Spleen (tissue), 7 donors: ENCODE results near the gene PERP.

Experiments
- CTCF ChIP-seq, 11 experiments: fragments of 200-600 bp in 7 of 11; fragments of 450-650 bp in 4 of 11; sonication (generic) in 4 of 11; IDR thresholded peaks in 8 of 11; conservative IDR thresholded peaks in 3 of 11; 1 replicate in 7 of 11; 2 replicates in 4 of 11; pipeline versions ENCODE4 v1.4.0 to v1.8.0; 2016 to 2021; ENCODE audit warnings: antibody characterized with exemption in 11 of 11, inconsistent platforms in 4 of 11, mild to moderate bottlenecking in 1 of 11
- POLR2A ChIP-seq, 3 donors: fragments of 450-650 bp; IDR thresholded peaks; one replicate each; pipeline ENCODE4 v1.5.1; 2017; ENCODE audit warnings: antibody characterized with exemption in 3 of 3, mild to moderate bottlenecking in 1 of 3
- POLR2AphosphoS5 ChIP-seq, 3 donors: sonication (generic); formaldehyde crosslinking; IDR thresholded peaks; one replicate each; pipeline ENCODE4 v1.5.1; 2017; ENCODE audit warnings: antibody characterized with exemption in 3 of 3
- donor health status: DM: no; HTN: no; CAD: no; lungs with moderate emphysema.
- donor health status: DM: no; HTN: no; CAD: no.
- donor health status: DM: no; HTN: no; CAD: no.

DNA sequence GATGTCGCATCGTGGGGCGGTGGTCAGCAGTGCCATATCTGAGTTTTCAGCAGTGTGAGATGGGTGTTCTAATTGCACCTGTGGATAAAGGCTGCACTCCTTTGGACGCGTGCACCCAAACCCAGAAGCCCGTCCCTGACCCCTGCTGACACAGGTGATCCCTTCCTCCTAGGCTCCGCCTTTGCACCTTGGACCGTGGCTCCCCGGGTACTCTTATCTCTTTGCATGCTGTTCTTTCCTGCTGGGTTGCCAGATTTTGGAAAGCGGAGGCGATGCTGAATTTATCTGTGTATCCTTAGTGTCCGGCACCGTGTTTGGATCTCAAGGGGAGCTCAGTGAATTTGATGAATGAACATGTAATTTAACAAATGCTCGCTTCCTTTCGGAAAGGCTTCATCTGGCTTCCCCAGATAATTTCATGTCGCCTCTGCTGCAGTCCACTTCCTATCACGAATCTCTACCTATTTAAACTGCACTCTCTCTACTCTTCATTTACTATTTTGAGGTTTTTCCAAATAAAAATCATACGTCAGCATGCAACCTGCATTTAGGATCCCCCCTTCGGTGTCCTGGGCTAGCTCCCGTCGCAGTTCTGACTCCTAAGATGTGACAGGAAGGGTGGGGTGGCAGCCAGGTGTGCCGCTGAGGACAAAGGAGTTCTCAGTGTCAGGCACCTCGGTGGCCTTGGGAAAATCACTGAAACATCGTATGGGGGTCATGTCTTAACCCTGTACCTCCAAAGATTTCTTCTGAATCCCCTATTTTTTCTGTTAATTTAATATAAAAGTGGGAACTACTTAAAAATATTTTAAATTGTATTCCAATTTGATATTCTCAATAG is 753 bp upstream of the PERP start:
- TF ChIP-seq POLR2A (IDR thresholded peaks at IDR 0.05) (no peak), CTCF (IDR thresholded peaks at IDR 0.05 in 8 of 11, conservative IDR thresholded peaks at IDR 0.05 in 3 of 11) (no peak), POLR2AphosphoS5 (IDR thresholded peaks at IDR 0.05) (no peak)
